ENCODE measurements around the gene SEMA3D.

SEMA3D gene

GRCh38 chr7:84948634-84949033, 238.2 kb downstream of the SEMA3D start:
- TF ChIP-seq, protein P1, sequence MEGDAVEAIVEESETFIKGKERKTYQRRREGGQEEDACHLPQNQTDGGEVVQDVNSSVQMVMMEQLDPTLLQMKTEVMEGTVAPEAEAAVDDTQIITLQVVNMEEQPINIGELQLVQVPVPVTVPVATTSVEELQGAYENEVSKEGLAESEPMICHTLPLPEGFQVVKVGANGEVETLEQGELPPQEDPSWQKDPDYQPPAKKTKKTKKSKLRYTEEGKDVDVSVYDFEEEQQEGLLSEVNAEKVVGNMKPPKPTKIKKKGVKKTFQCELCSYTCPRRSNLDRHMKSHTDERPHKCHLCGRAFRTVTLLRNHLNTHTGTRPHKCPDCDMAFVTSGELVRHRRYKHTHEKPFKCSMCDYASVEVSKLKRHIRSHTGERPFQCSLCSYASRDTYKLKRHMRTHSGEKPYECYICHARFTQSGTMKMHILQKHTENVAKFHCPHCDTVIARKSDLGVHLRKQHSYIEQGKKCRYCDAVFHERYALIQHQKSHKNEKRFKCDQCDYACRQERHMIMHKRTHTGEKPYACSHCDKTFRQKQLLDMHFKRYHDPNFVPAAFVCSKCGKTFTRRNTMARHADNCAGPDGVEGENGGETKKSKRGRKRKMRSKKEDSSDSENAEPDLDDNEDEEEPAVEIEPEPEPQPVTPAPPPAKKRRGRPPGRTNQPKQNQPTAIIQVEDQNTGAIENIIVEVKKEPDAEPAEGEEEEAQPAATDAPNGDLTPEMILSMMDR (IDR thresholded peaks at IDR 0.05; ENCODE audit: insufficient read depth, low read length, missing control alignments) = no peak

DNA sequence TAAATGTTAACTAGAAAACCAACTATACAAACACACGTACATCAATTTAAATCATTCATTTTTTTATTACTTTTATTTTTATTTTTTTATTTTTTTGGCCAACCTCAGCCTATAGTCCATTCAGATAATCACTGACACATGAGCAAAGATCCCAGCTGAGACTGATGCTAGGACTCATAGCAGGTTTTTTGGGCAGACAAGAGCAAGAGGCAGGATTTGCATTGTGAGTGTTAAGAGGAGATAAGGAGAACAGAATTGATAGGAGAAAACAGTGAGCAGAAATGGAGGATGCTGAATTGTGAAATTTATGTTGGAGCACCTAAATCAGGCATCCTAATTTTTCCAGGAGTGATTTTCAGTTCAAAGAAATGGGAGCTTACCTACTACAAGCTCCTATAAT, 240.3 kb downstream of the SEMA3D start:
- CTCF ChIA-PET = no interaction called here
- no peak overlapping the region for H3K4me3 ChIP-seq (ENCODE audit: low read depth, low read length)
- POLR2A ChIA-PET = interaction anchor here (0.6 kb wide), 1 partner anchor 25 kb away, joined by 3 read pairs; no protein-coding TSS in a partner anchor

More at GRCh38 chr7:84948634-84949033, 238.2 kb downstream of the SEMA3D start:
- no peak overlapping the region for H3K4me3 ChIP-seq (ENCODE audit: low read depth, low read length)
- no peak for DNase-seq (ENCODE audit: low read depth, low spot score)
- CTCF ChIA-PET = no interaction called here
- POLR2A ChIA-PET = no interaction called here

More for the DNA sequence above, 240.3 kb downstream of the SEMA3D start:
- no peak for DNase-seq (ENCODE audit: low read depth, low spot score)
- TF ChIP-seq, protein P1 (IDR thresholded peaks at IDR 0.05; ENCODE audit: insufficient read depth, low read length, missing control alignments) = no peak
